ENCODE data around the gene GIPC2. TPM values are rescaled to one million over a fixed set of nuclear protein-coding genes. Genes with fewer than 3 reads are reported as not detected.

Gene GIPC2
- total RNA-seq, 2 donors from 2014 or later, result 0.79 to 2.1 TPM

DNA sequence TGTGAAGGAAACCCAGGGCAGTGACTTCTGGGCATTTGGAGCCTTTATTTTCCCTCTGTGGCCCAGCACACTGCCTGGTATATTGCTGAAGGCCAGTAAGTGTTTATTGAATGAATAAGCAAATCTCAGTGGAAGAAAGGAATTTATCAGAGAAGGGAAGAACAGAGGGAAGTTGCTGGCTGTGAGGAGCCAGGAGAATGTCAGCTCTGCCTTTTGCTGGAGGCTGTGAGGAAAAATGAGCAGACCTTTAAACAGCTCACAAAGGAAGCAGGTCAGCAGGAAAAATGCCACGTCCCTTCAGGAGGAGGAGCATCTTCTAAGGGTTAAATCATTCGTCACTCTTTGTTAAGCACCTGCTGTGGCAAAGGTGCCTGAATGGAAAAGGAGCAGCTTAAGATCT lies 75.9 kb downstream of the GIPC2 start:
- WGBS, 2 experiments (ENCODE audit: insufficient coverage in 1 of 2, insufficient read length in 1 of 2), result 37% methylated on average over 2 of the region's 2 CpGs; no CpG with 5 or more reads in 1 of the 2 experiments

DNA sequence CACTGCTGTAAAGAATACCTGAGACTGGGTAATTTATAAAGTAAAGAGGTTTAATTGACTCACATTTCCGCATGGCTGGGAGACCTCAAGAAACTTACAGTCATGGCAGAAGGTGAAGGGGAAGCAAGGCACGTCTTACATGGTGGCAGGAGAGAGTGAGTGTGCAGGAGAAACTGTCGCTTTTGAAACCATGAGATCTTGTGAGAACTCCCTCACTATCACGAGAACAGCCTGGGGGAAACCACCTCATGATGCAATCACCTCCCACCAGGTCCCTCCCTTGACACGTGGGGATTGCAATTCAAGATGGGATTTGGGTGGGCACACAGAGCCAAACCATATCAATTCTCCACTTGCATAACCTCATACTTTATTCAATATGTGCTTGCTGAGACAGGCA lies 76.6 kb downstream of the GIPC2 start:
- no peak for DNase-seq
- no peak overlapping the region for H3K27ac Mint-ChIP-seq
- Histone ChIP-seq H3K27me3 (ENCODE audit: control insufficient read depth, insufficient read depth, low read length, poor library complexity, severe bottlenecking) (no peaks in the 10 kb centered on the region), H3K9ac (ENCODE audit: extremely low read depth, low read length, poor library complexity, severe bottlenecking) (no peak overlapping the region), H3K27ac (ENCODE audit: low read depth, low read length) (no peak overlapping the region), H3K36me3 (ENCODE audit: control insufficient read depth, insufficient read depth, low read length) (no peaks in the 10 kb centered on the region), H3K4me1 (ENCODE audit: control insufficient read depth, insufficient read depth, low read length) (no peaks in the 10 kb centered on the region), H3K4me3 (ENCODE audit: low read length) (peak overlapping the region; percentile 3), H3K9me3 (ENCODE audit: control insufficient read depth, low read length) (no peaks in the 10 kb centered on the region)
- peaks cover 2% of the 10 kb centered on the region for H3K27me3 Mint-ChIP-seq (ENCODE audit: insufficient read depth)
- TF ChIP-seq, protein P1, sequence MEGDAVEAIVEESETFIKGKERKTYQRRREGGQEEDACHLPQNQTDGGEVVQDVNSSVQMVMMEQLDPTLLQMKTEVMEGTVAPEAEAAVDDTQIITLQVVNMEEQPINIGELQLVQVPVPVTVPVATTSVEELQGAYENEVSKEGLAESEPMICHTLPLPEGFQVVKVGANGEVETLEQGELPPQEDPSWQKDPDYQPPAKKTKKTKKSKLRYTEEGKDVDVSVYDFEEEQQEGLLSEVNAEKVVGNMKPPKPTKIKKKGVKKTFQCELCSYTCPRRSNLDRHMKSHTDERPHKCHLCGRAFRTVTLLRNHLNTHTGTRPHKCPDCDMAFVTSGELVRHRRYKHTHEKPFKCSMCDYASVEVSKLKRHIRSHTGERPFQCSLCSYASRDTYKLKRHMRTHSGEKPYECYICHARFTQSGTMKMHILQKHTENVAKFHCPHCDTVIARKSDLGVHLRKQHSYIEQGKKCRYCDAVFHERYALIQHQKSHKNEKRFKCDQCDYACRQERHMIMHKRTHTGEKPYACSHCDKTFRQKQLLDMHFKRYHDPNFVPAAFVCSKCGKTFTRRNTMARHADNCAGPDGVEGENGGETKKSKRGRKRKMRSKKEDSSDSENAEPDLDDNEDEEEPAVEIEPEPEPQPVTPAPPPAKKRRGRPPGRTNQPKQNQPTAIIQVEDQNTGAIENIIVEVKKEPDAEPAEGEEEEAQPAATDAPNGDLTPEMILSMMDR (conservative IDR thresholded peaks at IDR 0.05), result no peak
- H3K9me3 Mint-ChIP-seq, result peaks cover 3% of the 10 kb centered on the region
- no peaks in the 10 kb centered on the region for H3K36me3 Mint-ChIP-seq (ENCODE audit: low read depth)
- no peak overlapping the region for H3K4me3 Mint-ChIP-seq
- 79 to 82% methylated on average over 3 to 5 of the region's 5 CpGs for WGBS, 2 experiments (ENCODE audit: insufficient coverage in 1 of 2, insufficient read length in 1 of 2)
- no peaks in the 10 kb centered on the region for H3K4me1 Mint-ChIP-seq

More for the DNA sequence above, 75.9 kb downstream of the GIPC2 start:
- Mint-ChIP-seq H3K9me3 (peaks cover 2% of the 10 kb centered on the region), H3K4me1 (no peaks in the 10 kb centered on the region), H3K27me3 (ENCODE audit: insufficient read depth) (peaks cover 4% of the 10 kb centered on the region), H3K36me3 (ENCODE audit: low read depth) (no peaks in the 10 kb centered on the region), H3K27ac (no peak overlapping the region), H3K4me3 (no peak overlapping the region)
- TF ChIP-seq, protein P1 (conservative IDR thresholded peaks at IDR 0.05), result no peak
- Histone ChIP-seq H3K27me3 (ENCODE audit: control insufficient read depth, insufficient read depth, low read length, poor library complexity, severe bottlenecking) (no peaks in the 10 kb centered on the region), H3K9ac (ENCODE audit: extremely low read depth, low read length, poor library complexity, severe bottlenecking) (no peak overlapping the region), H3K4me3 (ENCODE audit: low read length) (no peak overlapping the region), H3K27ac (ENCODE audit: low read depth, low read length) (no peak overlapping the region), H3K36me3 (ENCODE audit: control insufficient read depth, insufficient read depth, low read length) (no peaks in the 10 kb centered on the region), H3K4me1 (ENCODE audit: control insufficient read depth, insufficient read depth, low read length) (no peaks in the 10 kb centered on the region), H3K9me3 (ENCODE audit: control insufficient read depth, low read length) (no peaks in the 10 kb centered on the region)
- peak; percentile 64 for DNase-seq

DNA sequence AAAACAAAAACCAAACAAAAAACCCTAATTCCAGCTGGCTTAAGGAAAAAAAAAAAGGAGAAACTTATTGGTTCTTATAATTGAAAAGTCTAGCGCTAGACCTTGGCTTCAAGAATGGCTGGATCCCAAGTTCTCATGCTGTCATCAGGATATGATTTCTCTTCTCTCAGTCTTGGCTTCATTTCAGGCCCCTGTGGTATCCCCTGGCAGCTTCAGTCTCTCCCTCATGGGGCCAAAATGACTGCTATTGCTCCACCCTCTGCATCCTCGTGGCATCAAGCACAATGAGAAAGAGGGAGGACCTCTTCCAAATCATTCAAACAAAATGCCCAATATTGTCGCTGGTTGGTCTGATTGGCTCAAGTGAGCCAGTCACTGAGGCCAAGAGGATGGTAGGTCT lies 80.7 kb downstream of the GIPC2 start:
- peaks cover 2% of the 10 kb centered on the region for H3K27me3 Mint-ChIP-seq (ENCODE audit: insufficient read depth)
- H3K4me1 Mint-ChIP-seq, result no peaks in the 10 kb centered on the region
- H3K27ac Mint-ChIP-seq, result no peak overlapping the region
- Histone ChIP-seq H3K4me1 (ENCODE audit: control insufficient read depth, insufficient read depth, low read length) (no peaks in the 10 kb centered on the region), H3K4me3 (ENCODE audit: low read length) (no peak overlapping the region), H3K9ac (ENCODE audit: extremely low read depth, low read length, poor library complexity, severe bottlenecking) (no peak overlapping the region), H3K27me3 (ENCODE audit: control insufficient read depth, insufficient read depth, low read length, poor library complexity, severe bottlenecking) (no peaks in the 10 kb centered on the region), H3K27ac (ENCODE audit: low read depth, low read length) (no peak overlapping the region), H3K9me3 (ENCODE audit: control insufficient read depth, low read length) (no peaks in the 10 kb centered on the region), H3K36me3 (ENCODE audit: control insufficient read depth, insufficient read depth, low read length) (no peaks in the 10 kb centered on the region)
- H3K36me3 Mint-ChIP-seq (ENCODE audit: low read depth), result no peaks in the 10 kb centered on the region
- WGBS, 2 experiments (ENCODE audit: insufficient coverage in 1 of 2, insufficient read length in 1 of 2), result 93 to 100% methylated on average over 1 to 3 of the region's 3 CpGs
- peaks cover 3% of the 10 kb centered on the region for H3K9me3 Mint-ChIP-seq
- TF ChIP-seq, protein P1 (conservative IDR thresholded peaks at IDR 0.05), result no peak
- DNase-seq, result no peak
- H3K4me3 Mint-ChIP-seq, result no peak overlapping the region

Data from endodermal cell (in vitro differentiated cells).